H9 (cell line): ENCODE measurements around the gene ETNK2. TPM values are rescaled to one million over a fixed set of nuclear protein-coding genes. Genes with fewer than 3 reads are reported as not detected.

Experiments
- DNase-seq: peaks from one replicate; pipeline ENCODE4 v3.0.0-alpha.2; 2017
- H2AFZ ChIP-seq: one replicate; pipeline ENCODE4 v1.6.1; 2013; ENCODE audit warnings: mild to moderate bottlenecking, low read length, control low read depth, moderate library complexity
- H2AK5ac ChIP-seq: 2 replicates; pipeline ENCODE4 v1.6.1; 2013; ENCODE audit warnings: low read length, control low read depth, mixed read lengths; ENCODE audit not compliant: insufficient read length
- H2BK120ac ChIP-seq: one replicate; pipeline ENCODE4 v1.6.1; 2013; ENCODE audit warnings: low read depth, mild to moderate bottlenecking, low read length, control low read depth, inconsistent platforms; ENCODE audit not compliant: poor library complexity, severe bottlenecking
- H2BK12ac ChIP-seq: 2 replicates; pipeline ENCODE4 v1.6.1; 2013; ENCODE audit warnings: low read length, control low read depth, mixed read lengths, low read depth; ENCODE audit not compliant: insufficient read length
- H2BK15ac ChIP-seq: 2 replicates; pipeline ENCODE4 v1.6.1; 2013; ENCODE audit warnings: low read depth, low read length, control low read depth
- H2BK20ac ChIP-seq: one replicate; pipeline ENCODE4 v1.6.1; 2013; ENCODE audit warnings: low read depth, mild to moderate bottlenecking, low read length, control low read depth, inconsistent platforms; ENCODE audit not compliant: poor library complexity, severe bottlenecking
- H2BK5ac ChIP-seq: 2 replicates; pipeline ENCODE4 v1.6.1; 2013; ENCODE audit warnings: low read length, control low read depth, mixed read lengths; ENCODE audit not compliant: insufficient read length
- H3K14ac ChIP-seq: 2 replicates; pipeline ENCODE4 v1.6.1; 2013; ENCODE audit warnings: low read length, control low read depth; ENCODE audit not compliant: insufficient read depth
- H3K18ac ChIP-seq: 2 replicates; pipeline ENCODE4 v1.6.1; 2013; ENCODE audit warnings: low read depth, mild to moderate bottlenecking, mixed read lengths, low read length, control low read depth; ENCODE audit not compliant: insufficient read length
- H3K23ac ChIP-seq: 2 replicates; pipeline ENCODE4 v1.6.1; 2013; ENCODE audit warnings: low read length, control low read depth, mixed read lengths, low read depth; ENCODE audit not compliant: insufficient read length
- H3K23me2 ChIP-seq: 2 replicates; pipeline ENCODE4 v1.6.1; 2013; ENCODE audit warnings: low read depth, mild to moderate bottlenecking, mixed read lengths, low read length, control low read depth; ENCODE audit not compliant: insufficient read length, poor library complexity, severe bottlenecking
- H3K27ac ChIP-seq: 2 replicates; pipeline ENCODE4 v1.5.1; 2013; ENCODE audit warnings: low read length, control low read depth, mixed read lengths, low read depth; ENCODE audit not compliant: insufficient read length
- H3K27me3 ChIP-seq: 2 replicates; pipeline ENCODE4 v1.6.1; 2013; ENCODE audit warnings: low read length, control low read depth, inconsistent platforms; ENCODE audit not compliant: insufficient read depth
- H3K4ac ChIP-seq: 2 replicates; pipeline ENCODE4 v1.6.1; 2013; ENCODE audit warnings: low read depth, mild to moderate bottlenecking, control low read depth, inconsistent platforms, low read length, moderate library complexity
- H3K4me1 ChIP-seq: 2 replicates; pipeline ENCODE4 v1.6.1; 2013; ENCODE audit warnings: low read length, control low read depth, inconsistent platforms; ENCODE audit not compliant: insufficient read depth
- H3K4me2 ChIP-seq: 2 replicates; pipeline ENCODE4 v1.6.1; 2013; ENCODE audit warnings: low read length, control low read depth, mixed read lengths; ENCODE audit not compliant: insufficient read length, insufficient read depth
- H3K56ac ChIP-seq: 2 replicates; pipeline ENCODE4 v1.6.1; 2013; ENCODE audit warnings: low read depth, mild to moderate bottlenecking, mixed read lengths, low read length, control low read depth; ENCODE audit not compliant: insufficient read length
- H3K79me1 ChIP-seq: 2 replicates; pipeline ENCODE4 v1.6.1; 2013; ENCODE audit warnings: low read depth, mild to moderate bottlenecking, moderate library complexity, low read length, control low read depth, inconsistent platforms; ENCODE audit not compliant: insufficient read depth, poor library complexity, severe bottlenecking
- H3K79me2 ChIP-seq: 2 replicates; pipeline ENCODE4 v1.6.1; 2013; ENCODE audit warnings: low read length, control low read depth, inconsistent platforms; ENCODE audit not compliant: insufficient read depth
- H3K9ac ChIP-seq: 2 replicates; pipeline ENCODE4 v1.6.1; 2013; ENCODE audit warnings: low read length, control low read depth, mixed read lengths; ENCODE audit not compliant: insufficient read length; ENCODE audit errors: extremely low read depth
- H3K9me3 ChIP-seq: one replicate; pipeline ENCODE4 v1.6.1; 2013; ENCODE audit warnings: low read depth, low read length, inconsistent platforms; ENCODE audit not compliant: control insufficient read depth
- H3T11ph ChIP-seq: one replicate; pipeline ENCODE4 v1.6.1; 2013; ENCODE audit warnings: mild to moderate bottlenecking, low read length, control low read depth, inconsistent platforms
- H4K20me1 ChIP-seq: one replicate; pipeline ENCODE4 v1.6.1; 2013; ENCODE audit not compliant: control insufficient read depth, insufficient read length, insufficient read depth
- H4K5ac ChIP-seq: 2 replicates; pipeline ENCODE4 v1.6.1; 2013; ENCODE audit warnings: low read depth, mild to moderate bottlenecking, mixed read lengths, low read length, control low read depth; ENCODE audit not compliant: insufficient read length
- H4K8ac ChIP-seq: replicated peaks from 2 replicates; pipeline ENCODE4 v1.6.1; 2013; ENCODE audit warnings: low read length, control low read depth, mixed read lengths, low read depth; ENCODE audit not compliant: insufficient read length
- H4K91ac ChIP-seq: 2 replicates; pipeline ENCODE4 v1.6.1; 2013; ENCODE audit warnings: low read depth, mild to moderate bottlenecking, moderate library complexity, mixed read lengths, low read length, control low read depth; ENCODE audit not compliant: insufficient read length
- H3K27ac Mint-ChIP-seq, 3 experiments: 2 replicates in 2 of 3; 3 replicates in 1 of 3; pipeline ENCODE4 v1.8.0; 2020 to 2021; ENCODE audit warnings: mixed read lengths in 3 of 3, mild to moderate bottlenecking in 1 of 3, moderate library complexity in 1 of 3
- H3K27me3 Mint-ChIP-seq: 2 replicates; pipeline ENCODE4 v1.8.0; 2021; ENCODE audit warnings: low read depth, mild to moderate bottlenecking, moderate library complexity, mixed read lengths
- H3K36me3 Mint-ChIP-seq, 3 experiments: 2 replicates in 2 of 3; 3 replicates in 1 of 3; pipeline ENCODE4 v1.8.0; 2020 to 2021; ENCODE audit warnings: low read depth in 3 of 3, mixed read lengths in 3 of 3; ENCODE audit not compliant: insufficient read depth in 1 of 3
- H3K4me1 Mint-ChIP-seq, 2 experiments: 2 replicates each; pipeline ENCODE4 v1.8.0; 2020; ENCODE audit warnings: mixed read lengths in 2 of 2
- H3K4me3 Mint-ChIP-seq, 2 experiments: 2 replicates in 1 of 2; 3 replicates in 1 of 2; pipeline ENCODE4 v1.8.0; 2020 to 2021; ENCODE audit warnings: mild to moderate bottlenecking in 2 of 2, mixed read lengths in 2 of 2, moderate library complexity in 1 of 2
- H3K9me3 Mint-ChIP-seq, 2 experiments: 2 replicates in 1 of 2; 3 replicates in 1 of 2; pipeline ENCODE4 v1.8.0; 2020; ENCODE audit warnings: mild to moderate bottlenecking in 2 of 2, mixed read lengths in 2 of 2, moderate library complexity in 1 of 2
- CTCF ChIP-seq: fragments of 200-600 bp; sonication (generic); conservative IDR thresholded peaks from 3 replicates; pipeline ENCODE4 v1.8.0; 2021; ENCODE audit warnings: antibody characterized with exemption, mild to moderate bottlenecking
- WGBS: extraction: QIAGEN DNeasy Blood & Tissue Kit; methylation state at CpG from one replicate; pipeline ENCODE4 v1.1.7; 2013; ENCODE audit warnings: missing lambda C conversion rate, low lambda C conversion rate, mixed read lengths; ENCODE audit not compliant: insufficient read length; ENCODE audit errors: extremely low coverage; 5-methylcytosine and 5-hydroxymethylcytosine counted together
- total RNA-seq: library from RNA; stranded (reverse); gene quantifications from 2 replicates; pipeline ENCODE4 v1.2.1, GENCODE V29; 2021

The ETNK2 gene
- total RNA-seq, 1 experiment from 2014 or later = 17.6 TPM

DNA sequence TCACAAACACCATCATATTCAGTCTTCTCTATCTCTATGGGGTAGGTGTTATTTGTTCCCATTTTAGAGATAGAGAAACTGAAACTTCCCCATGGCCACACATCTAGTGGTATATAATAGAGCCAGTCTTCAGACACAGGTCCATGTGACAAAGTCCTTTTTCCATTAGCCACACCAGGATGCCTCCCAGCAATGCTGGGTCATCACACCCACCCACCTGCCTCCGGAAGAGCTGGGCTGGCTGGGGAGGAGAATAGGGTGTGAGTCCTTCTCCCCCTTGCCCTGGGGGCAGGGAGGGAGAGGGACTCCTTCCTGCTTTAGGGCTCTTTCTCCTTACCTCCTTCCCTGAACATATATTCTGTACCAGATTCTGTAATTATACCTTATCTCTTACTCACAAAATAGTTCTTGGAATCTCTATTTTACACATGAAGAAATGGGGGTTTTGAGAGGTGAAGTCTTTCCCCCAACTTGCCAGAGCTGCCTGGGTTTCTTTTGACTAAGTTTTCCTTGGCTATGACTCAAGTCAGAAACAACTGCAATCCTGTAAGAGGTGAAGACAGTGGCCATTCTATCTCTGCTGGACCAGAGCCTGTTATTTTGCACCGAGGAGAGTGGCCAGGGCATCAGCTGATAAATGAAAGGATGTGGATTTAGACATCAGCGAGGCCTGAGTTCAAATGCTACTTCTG, 49.0 kb downstream of the ETNK2 start:
- no peaks in the 10 kb centered on the region for H4K20me1 ChIP-seq
- no peak overlapping the region for H3K18ac ChIP-seq
- peaks cover 14% of the 10 kb centered on the region for H3K79me1 ChIP-seq
- H3K9ac ChIP-seq = no peak overlapping the region
- no CpG with 5 or more reads among the region's 3 CpGs for WGBS
- H4K91ac ChIP-seq = no peak overlapping the region
- TF ChIP-seq CTCF = no peak
- H3K9me3 Mint-ChIP-seq = no peaks in the 10 kb centered on the region
- no peak overlapping the region for H2BK120ac ChIP-seq
- no peak overlapping the region for H2BK5ac ChIP-seq
- H3K4me1 Mint-ChIP-seq = peaks cover 74 to 78% of the 10 kb centered on the region in 2 experiments
- H3K23me2 ChIP-seq = no peaks in the 10 kb centered on the region
- no peak overlapping the region for H3K56ac ChIP-seq
- no peaks in the 10 kb centered on the region; the same call in 1 of the 2 replicates for H3K27me3 Mint-ChIP-seq
- H4K8ac ChIP-seq = no peak overlapping the region
- no peak overlapping the region for H3K4me2 ChIP-seq
- peaks cover 60% of the 10 kb centered on the region; the same call in 1 of the 2 replicates for H3K79me2 ChIP-seq
- H3K23ac ChIP-seq = no peak overlapping the region
- peaks cover 0 to 3% (median 0%) of the 10 kb centered on the region in 3 experiments; a peak in 1 of 7 replicates for H3K36me3 Mint-ChIP-seq
- no peak overlapping the region for H3K4ac ChIP-seq
- no peaks in the 10 kb centered on the region for H3K27me3 ChIP-seq
- no peak overlapping the region for H2AFZ ChIP-seq
- no peak overlapping the region for H4K5ac ChIP-seq
- no peak overlapping the region for H3K27ac ChIP-seq
- H2BK12ac ChIP-seq = no peak overlapping the region
- no peaks in the 10 kb centered on the region for H3K9me3 ChIP-seq
- H3K4me1 ChIP-seq = peaks cover 27% of the 10 kb centered on the region
- peak overlapping the region in 1 of 2 experiments; percentile 5; a peak in 1 of 5 replicates for H3K4me3 Mint-ChIP-seq
- no peak overlapping the region for H3T11ph ChIP-seq
- no peak overlapping the region for H3K14ac ChIP-seq
- DNase-seq = no peak
- peak overlapping the region; percentile 19 to 73 (median 66); a peak in 4 of 7 replicates for H3K27ac Mint-ChIP-seq
- no peak overlapping the region for H2BK20ac ChIP-seq
- H2BK15ac ChIP-seq = no peak overlapping the region
- no peak overlapping the region for H2AK5ac ChIP-seq
